Uterus (tissue), 2 donors: ENCODE measurements around the gene PRSS33.

Experiments used
- CTCF ChIP-seq, 4 experiments: fragments of 200-600 bp in 2 of 4; fragments of 450-650 bp in 2 of 4; sonication (generic) in 2 of 4; IDR thresholded peaks; one replicate each; pipeline ENCODE4 v1.5.1; 2016 to 2019; ENCODE audit warnings: antibody characterized with exemption in 4 of 4, mild to moderate bottlenecking in 2 of 4, moderate library complexity in 1 of 4
- POLR2A ChIP-seq, 2 donors: fragments of 450-650 bp; IDR thresholded peaks; one replicate each; pipeline ENCODE4 v1.6.1; 2016; ENCODE audit warnings: antibody characterized with exemption in 2 of 2, mild to moderate bottlenecking in 1 of 2, moderate library complexity in 1 of 2

- no peak for TF ChIP-seq CTCF (IDR thresholded peaks at IDR 0.05)
- TF ChIP-seq POLR2A (IDR thresholded peaks at IDR 0.05) = no peak
Measured at GRCh38 chr16:2769675-2770056, 17.7 kb downstream of the PRSS33 start.
